GM11168 (cell line): Measurements from ENCODE around the gene TRPM2.
"Not testable (repeated sequence)": the region's sequence is repeated elsewhere in the genome, so short reads cannot be mapped to it uniquely, and the experiment has no call there.

ENCODE experiments used
- in situ Hi-C: fragments of 300-500 bp; cut with MboI; formaldehyde crosslinking; loops from one replicate; pipeline ENCODE4 v1.12.0; 2022; ENCODE audit warnings: low sequenced_read_pairs; ENCODE audit not compliant: unreplicated experiment

The TRPM2 gene

DNA sequence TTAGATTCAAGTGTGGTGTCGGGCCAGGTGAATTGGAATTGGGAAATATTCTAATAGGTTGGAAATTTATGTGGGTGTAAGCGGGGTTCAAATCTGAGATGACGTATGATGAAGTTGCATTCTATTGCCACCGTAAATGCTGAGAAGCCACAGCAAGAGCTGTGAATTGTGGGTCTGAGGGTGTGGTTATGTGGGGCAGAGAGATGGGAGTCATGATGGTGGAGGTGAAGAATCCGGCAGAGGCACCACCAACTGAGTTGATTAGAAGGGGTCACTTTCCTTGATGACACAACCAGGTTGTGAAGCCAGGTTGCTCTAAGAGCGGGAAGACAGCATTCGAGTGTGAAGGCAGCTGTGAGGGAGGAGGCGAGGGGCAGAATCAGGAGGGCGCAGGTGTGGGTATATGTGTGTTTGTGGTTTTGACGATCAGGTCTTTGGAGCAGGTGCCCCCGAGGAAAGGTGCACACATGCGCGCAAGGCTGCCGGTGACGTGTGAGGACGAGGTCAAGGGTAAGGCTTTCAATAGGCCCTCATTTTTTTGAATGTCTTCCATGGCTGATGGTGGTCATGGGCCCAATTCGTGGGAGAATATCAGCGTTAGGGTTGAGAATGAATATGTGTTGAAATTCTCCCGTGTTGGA, 120.6 kb downstream of the TRPM2 start:
- in situ Hi-C loops: no loop called here

DNA sequence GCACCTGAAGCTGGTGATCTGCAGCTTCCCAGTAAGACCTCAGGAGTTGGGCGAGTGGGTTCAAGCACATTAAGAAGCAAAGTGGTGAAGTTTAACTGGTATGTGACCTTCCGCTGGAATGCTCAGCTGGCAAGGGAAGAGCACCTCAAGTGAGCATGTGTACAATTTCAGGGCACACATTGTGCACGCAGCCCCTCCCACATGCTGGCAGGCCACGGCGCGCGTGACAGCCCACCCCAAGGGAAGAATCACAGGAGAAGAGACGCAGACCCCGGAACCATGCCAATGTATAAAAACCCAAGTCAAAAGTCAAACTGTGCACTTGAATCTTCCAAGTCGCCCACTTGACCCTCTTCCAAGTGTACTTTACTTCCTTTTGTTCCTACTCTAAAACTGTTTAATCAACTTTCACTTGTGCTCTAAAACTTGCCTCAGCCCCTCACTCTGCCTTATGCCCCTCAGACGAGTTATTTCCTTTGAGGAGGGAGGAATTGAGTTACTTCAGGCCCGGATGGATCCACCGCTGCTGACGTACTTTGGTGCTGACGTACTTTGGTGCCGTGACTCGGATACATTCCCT, 121.9 kb downstream of the TRPM2 start:
- in situ Hi-C loops: no loop called here

GRCh38 chr21:44477131-44477530, 123.7 kb downstream of the TRPM2 start:
- in situ Hi-C loops: no loop called here

GRCh38 chr21:44477712-44478111, 124.3 kb downstream of the TRPM2 start:
- in situ Hi-C loops: no loop called here

DNA sequence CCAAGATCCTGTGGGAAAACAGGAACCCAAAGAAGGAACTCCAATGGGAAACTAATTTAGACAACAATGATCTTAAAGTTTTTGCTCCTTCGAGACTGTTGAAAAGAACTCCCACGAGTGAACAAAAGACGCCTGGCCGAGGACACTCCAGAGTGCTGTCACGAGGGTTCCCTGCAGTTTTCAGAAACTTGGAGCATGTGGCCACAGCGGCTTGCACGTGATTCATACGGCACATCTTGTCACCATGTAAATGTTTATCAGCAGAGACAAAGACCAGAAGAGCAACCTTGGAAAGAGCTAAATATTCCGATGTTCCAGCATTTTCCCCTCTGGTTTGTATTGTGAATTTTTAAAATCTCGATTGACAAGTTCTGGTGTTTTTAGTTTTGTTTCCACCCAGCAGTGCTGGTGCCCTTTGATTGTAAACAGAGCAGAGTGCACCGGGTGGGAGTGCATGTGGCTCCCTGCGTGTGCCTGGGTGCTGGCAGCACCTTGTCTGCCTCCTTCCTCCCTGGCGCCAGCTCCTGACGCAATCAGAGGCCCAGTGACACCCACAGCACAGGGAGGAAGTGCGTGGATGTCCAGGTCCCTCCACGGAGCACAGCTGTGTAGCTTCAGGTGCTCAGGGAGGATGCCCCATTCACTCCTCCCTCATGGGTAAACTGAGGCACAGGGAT, 124.8 kb downstream of the TRPM2 start:
- in situ Hi-C loops: no loop called here

GRCh38 chr21:44478801-44479167, 125.4 kb downstream of the TRPM2 start:
- in situ Hi-C loops: no loop called here

DNA sequence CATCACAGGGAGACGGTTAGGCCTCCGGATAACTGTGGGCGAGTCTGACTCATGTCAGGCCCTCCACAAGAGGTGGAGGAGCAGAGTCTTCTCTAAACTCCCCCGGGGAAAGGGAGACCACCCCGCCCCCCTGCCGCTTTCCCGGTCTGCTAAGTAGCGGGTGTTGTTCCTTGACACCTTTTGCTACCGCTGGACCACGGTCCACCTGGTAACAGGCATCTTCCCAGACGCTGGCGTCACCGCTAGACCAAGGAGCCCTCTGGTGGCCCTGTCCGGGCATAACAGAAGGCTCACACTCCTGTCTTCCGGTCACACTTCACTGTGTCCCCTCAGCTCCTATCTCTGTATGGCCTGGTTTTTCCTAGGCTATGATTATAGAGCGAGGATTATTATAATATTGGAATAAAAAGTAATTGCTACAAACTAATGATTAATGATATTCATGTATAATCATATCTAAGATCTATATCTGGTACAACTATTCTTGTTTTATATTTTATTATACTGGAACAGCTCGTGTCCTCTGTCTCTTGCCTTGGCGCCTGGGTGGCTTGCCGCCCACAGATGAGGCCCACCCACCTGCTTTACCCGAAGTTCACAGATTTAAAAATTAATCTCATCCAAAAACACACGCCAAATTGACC, 126.3 kb downstream of the TRPM2 start:
- in situ Hi-C loops: not testable (repeated sequence)

DNA sequence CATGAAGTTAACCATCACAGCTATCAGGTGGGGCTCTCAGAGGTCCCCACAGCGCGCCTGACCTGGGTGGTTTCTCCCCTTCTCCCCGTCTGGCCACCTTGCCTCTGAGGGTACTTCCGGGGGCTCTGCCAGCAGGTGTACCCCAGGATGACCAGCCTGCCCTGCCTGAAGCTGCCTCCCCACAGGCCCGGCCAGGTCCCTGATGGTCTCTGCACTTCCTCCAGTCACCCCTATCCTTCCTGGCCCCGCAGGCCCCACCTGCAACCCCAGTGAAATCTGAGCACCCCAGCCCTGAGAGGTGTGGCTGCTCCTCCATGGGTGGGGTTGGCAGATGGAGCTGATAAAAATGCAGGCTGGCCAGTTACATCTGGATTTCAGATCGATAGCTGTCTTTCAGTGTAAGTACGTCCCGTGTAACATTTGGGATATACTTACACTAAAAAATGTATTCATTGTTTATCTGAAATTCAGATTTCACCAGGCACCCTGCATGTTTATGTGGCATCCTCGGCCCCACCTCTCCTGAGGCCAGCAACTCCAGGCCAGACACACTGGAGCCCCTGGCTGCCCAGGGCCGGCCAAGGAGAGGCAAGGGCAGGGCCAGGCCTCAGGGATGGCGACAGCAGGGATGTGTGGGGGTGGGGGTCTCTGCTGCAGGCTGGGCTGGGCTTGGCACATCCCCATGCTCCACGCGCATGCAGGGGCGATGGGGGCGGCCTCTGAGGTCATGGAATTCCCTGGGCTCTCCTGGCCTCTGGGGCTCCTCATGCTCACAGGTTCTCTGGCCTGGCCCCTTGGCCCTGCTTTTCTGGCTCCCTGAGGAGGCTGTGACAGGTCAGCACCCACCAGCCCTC, 127.0 kb downstream of the TRPM2 start:
- in situ Hi-C loops: no loop called here

DNA sequence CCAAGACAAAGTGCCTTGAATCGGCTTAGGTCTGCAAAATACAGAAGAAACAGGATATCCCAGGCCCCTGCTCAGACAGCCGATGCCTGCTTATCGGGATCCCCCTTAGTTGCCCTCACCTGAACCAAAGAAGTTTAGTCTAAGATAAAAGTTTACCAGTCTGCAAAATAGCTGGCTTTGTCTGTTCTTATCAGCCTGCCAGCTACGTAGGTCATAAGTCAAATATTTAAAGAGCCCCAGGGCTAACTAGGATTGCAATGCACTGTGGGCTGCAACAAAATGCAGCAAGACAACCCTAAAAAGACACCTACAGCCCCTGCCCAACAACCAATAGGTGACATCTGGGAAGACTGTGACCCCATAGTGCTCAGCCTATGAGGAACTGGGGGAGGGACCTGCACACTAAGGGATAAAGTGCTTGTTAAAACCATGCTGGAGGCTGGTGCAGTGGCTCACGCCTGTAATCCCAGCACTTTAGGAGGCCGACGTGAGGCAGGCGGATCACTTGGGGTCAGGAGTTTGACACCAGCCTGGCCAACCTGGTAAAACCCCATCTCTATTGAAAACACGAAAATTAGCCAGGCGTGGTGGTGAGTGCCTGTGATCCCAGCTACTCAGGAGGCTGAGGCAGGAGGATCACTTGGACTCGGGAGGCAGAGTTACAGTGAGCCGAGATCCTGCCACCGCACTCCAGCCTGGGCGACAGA, 129.3 kb downstream of the TRPM2 start:
- in situ Hi-C loops: no loop called here

DNA sequence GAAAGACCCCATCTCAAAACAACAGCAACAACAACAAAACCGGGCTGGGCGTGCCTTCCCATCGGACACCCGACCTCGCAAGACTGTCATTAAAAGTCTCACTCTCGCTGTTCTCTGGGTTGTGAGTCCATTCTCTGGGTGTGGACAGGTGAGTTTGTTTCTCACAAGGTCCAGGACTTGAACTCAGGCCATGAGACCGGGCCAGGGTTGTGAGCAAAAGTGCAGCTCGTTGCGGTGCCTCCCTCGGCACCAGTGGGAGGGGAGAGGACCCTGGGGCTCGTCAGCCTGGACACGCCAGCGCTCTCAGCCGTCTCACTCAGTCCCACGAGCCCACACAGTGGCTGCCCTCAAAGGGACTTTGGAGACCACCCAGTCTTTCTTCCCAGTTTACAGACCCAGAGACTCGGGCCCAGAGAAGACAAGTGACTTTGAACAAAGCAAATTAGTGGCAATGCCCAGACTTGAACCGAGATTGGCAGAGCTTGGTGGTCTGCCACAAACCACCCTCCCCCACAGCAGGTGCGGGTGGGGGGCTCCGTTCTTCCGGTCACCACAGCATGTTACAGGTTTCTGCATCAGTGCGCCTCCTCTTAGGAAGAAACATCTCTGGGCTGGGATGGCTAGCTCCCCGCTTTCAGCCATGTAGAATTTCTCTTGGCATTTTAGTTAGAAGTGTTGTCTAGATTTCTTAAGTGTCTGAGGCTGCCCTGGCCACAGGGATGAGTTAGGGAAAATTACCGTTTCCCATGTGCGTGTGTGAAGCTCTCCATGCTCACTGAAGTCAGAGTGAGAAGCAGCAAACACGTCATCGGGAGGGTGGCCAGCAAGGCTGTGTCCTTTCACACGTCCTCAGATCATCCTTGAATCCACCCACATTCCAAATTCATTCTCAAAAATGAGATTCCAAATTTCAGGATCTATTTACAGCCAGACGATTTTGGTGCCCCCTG, 130.1 kb downstream of the TRPM2 start:
- in situ Hi-C loops: no loop called here

GRCh38 chr21:44484498-44485253, 131.3 kb downstream of the TRPM2 start:
- in situ Hi-C loops: no loop called here

GRCh38 chr21:44485254-44485793, 131.9 kb downstream of the TRPM2 start:
- in situ Hi-C loops: no loop called here

DNA sequence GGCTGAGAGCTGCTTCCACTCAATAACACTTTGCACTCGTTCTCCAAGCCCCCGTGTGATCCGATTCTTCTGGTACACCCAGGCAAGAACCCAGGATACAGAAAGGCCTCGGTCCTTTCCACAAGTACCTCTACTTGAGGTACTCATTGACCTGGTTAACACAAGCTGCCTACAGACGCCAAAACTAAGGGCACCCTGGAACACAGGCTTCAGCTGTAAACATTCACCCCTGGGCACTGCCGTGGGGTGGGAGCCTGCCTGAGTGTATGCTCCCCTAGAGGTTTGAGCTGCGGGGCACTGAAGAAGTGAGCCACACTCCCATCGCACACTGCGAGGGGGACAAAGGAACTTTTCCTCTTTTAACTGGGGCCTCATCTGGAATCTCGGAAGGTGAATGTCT, 132.4 kb downstream of the TRPM2 start:
- in situ Hi-C loops: no loop called here

DNA sequence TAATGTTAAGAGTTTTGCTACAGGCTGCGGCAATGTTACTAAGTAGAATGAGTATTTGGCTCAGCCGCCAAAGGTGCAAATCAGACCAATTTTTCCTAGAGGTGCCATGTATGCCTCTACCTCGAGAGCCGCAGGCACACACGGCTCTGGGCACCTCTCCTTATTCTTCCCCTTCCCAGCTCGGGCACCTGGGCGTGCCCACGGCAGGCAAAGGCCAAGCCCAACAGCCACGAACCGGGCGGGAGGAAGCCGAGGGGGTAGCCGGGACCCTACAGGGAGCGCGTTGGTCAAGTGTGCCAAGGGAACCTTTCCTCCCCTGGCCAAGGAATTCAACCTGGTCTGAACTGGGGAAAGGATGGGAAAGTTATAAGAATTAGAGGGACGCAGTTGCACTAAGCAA, 132.9 kb downstream of the TRPM2 start:
- in situ Hi-C loops: no loop called here

DNA sequence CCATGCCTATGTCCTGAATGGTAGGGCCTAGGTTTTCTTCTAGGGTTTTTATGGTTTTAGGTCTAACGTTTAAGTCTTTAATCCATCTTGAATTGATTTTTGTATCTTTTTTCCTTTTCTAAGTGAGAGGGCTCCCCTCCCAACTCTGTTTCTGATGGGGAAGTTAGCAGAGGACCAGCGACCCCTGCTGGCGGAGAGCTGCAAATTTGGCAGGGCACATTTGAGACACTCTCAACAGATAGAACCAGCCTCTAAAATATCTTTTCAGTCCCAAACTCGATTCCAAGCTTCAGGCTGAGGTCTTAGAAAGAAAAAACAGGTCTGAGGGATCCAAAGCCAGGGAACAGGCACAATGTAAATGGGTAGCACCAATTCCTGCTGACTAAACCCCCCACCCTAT, 134.4 kb downstream of the TRPM2 start:
- in situ Hi-C loops: no loop called here

- in situ Hi-C loops: no loop called here
Measured at GRCh38 chr21:44489962-44490361, 136.5 kb downstream of the TRPM2 start.

DNA sequence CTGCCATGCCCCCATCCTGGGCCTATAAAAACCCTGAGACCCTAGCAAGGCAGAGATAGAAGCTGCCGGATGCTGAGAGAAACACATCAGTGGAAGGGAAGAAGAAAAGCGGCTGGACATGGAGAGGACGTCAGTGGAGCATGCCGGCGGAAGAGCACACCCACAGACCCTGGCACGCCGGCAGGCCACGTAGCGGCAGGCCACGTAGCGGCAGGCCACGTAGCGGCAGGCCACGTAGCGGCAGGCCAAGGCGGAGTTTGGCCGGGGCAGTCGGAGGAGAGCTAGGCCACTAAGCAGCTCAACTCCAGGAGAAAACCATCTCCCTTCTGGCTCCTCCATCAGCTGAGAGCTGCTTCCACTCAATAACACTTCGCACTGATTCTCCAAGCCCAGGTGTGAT, 137.0 kb downstream of the TRPM2 start:
- in situ Hi-C loops: no loop called here

DNA sequence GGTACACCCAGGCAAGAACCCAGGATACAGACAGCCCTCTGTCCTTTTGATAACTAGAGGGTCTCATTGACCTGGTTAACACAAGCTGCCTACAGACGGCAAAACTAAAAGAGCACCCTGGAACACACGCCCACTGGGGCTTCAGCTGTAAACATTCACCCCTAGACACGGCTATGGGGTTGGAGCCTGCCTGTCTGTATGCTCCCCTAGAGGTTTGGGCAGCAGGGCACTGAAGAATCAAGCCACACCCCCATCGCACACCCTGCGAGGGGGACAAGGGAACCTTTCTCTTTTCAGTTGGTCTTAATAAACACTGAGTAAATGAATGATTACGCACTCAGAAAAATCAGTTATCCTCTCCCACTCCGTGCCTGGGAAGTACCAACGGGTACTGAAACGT, 137.4 kb downstream of the TRPM2 start:
- in situ Hi-C loops: no loop called here
